Activated B cell treated with CpG ODN at 0.5 μM for 24 hours (primary cell): ENCODE measurements around the gene ZNF253. TPM values are rescaled to one million over a fixed set of nuclear protein-coding genes. Genes with fewer than 3 reads are reported as not detected.
A peak's percentile ranks its signal among the peaks of the same experiment; 100 is the strongest.
"Not testable (repeated sequence)": the region's sequence is repeated elsewhere in the genome, so short reads cannot be mapped to it uniquely, and the experiment has no call there.

ENCODE experiments used
- ATAC-seq: fragments of 200-7000 bp; cut with Tn5 transposase; one replicate; pipeline ENCODE4 v1.10.0; 2021; ENCODE audit warnings: low read depth, mild to moderate bottlenecking, moderate library complexity
- CTCF ChIA-PET: fragments of 350-600 bp; sonication (Branson Sonifier 250); formaldehyde crosslinking; loops from one replicate; lab custom pipeline; 2021; ENCODE audit warnings: antibody characterized with exemption; lab: Charles Lee
- POLR2A ChIA-PET: fragments of 350-600 bp; sonication (Branson Sonifier 250); formaldehyde crosslinking; loops from one replicate; lab custom pipeline; 2021; ENCODE audit warnings: antibody characterized with exemption; lab: Charles Lee
- DNase-seq: peaks from one replicate; pipeline ENCODE4 v3.0.0; 2022
- H3K27ac Mint-ChIP-seq: one replicate; pipeline ENCODE4 v1.8.0; 2020; ENCODE audit warnings: mixed read lengths
- H3K27me3 Mint-ChIP-seq: one replicate; pipeline ENCODE4 v1.8.0; 2021; ENCODE audit warnings: mixed read lengths
- H3K36me3 Mint-ChIP-seq: one replicate; pipeline ENCODE4 v1.8.0; 2021; ENCODE audit warnings: low read depth, mixed read lengths
- H3K4me1 Mint-ChIP-seq: one replicate; pipeline ENCODE4 v1.8.0; 2021; ENCODE audit warnings: mixed read lengths
- H3K4me3 Mint-ChIP-seq: one replicate; pipeline ENCODE4 v1.8.0; 2020; ENCODE audit warnings: mild to moderate bottlenecking, mixed read lengths
- H3K9me3 Mint-ChIP-seq: one replicate; pipeline ENCODE4 v1.8.0; 2020; ENCODE audit warnings: mixed read lengths
- intact Hi-C: fragments of 100-400 bp; cut with micrococcal nuclease; formaldehyde crosslinking; loops from one replicate; pipeline ENCODE4 v1.15.1; 2024
- total RNA-seq: library from RNA; stranded (reverse); gene quantifications from 2 replicates; pipeline ENCODE4 v1.2.3, GENCODE V29; 2022
- TF ChIP-seq, protein P1 (sequence below): fragments of 200-600 bp; IDR thresholded peaks from one replicate; pipeline ENCODE4 v1.8.0; 2022; ENCODE audit warnings: antibody characterized with exemption, mild to moderate bottlenecking

Gene ZNF253
- total RNA-seq, 1 donor from 2014 or later, result 24.7 TPM

DNA sequence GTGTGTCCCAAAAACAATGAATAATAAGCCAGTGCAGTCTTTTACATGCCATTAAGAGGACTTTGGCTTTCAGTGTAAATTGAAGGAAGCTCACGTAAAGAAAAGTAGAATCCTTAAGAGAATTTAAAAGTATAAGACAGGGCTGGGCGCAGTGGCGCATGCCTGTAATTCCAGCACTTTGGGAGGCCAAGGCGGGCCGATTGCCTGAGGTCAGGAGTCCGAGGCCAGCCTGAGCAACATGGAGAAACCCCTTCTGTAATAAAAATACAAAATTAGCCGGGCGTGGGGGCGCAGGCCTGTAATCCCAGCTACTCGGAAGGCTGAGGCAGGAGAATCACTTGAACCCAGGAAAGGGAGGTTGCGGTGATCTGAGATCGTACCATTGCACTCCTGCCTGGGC, 17.9 kb upstream of the ZNF253 start:
- intact Hi-C loops, result no loop called here
- Mint-ChIP-seq H3K9me3 (peaks cover 6% of the 10 kb centered on the region), H3K27ac (no peak overlapping the region), H3K27me3 (no peaks in the 10 kb centered on the region), H3K4me3 (no peak overlapping the region), H3K36me3 (peaks cover 7% of the 10 kb centered on the region), H3K4me1 (peaks cover 24% of the 10 kb centered on the region)
- ATAC-seq, result no peak
- CTCF ChIA-PET, result no interaction called here
- DNase-seq, result no peak
- TF ChIP-seq, protein P1, sequence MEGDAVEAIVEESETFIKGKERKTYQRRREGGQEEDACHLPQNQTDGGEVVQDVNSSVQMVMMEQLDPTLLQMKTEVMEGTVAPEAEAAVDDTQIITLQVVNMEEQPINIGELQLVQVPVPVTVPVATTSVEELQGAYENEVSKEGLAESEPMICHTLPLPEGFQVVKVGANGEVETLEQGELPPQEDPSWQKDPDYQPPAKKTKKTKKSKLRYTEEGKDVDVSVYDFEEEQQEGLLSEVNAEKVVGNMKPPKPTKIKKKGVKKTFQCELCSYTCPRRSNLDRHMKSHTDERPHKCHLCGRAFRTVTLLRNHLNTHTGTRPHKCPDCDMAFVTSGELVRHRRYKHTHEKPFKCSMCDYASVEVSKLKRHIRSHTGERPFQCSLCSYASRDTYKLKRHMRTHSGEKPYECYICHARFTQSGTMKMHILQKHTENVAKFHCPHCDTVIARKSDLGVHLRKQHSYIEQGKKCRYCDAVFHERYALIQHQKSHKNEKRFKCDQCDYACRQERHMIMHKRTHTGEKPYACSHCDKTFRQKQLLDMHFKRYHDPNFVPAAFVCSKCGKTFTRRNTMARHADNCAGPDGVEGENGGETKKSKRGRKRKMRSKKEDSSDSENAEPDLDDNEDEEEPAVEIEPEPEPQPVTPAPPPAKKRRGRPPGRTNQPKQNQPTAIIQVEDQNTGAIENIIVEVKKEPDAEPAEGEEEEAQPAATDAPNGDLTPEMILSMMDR, result no peak
- POLR2A ChIA-PET, result interaction anchor here (1.1 to 2.2 kb wide), 3 partner anchors 27 to 184 kb away, joined by 3 to 12 read pairs (median 3); partner anchors contain the start of genes ATP13A1 and ZNF506

DNA sequence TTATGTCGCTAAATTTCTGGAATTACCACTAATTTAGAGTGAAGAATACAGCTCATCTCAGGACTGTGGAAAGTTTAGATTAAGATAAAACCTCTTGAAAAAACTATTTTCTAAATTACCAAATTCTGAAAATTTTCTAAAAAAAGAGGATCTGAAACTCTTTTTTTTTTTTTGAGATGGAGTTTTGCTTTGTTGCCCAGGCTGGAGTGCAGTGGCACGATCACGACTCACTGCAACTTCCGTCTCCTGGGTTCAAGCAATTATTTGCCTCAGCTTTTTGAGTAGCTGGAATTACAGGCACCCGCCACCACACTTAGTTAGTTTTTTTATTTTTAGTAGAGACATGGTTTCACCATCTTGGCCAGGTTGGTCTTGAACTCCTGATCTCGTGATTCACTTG, 16.6 kb upstream of the ZNF253 start:
- Mint-ChIP-seq H3K36me3 (no peaks in the 10 kb centered on the region), H3K27me3 (no peaks in the 10 kb centered on the region), H3K4me1 (peaks cover 24% of the 10 kb centered on the region), H3K9me3 (peaks cover 3% of the 10 kb centered on the region), H3K4me3 (peak overlapping the region; percentile 15), H3K27ac (peak overlapping the region; percentile 59)
- ChIA-PET POLR2A (interaction anchor here (0.6 to 2.2 kb wide), 9 partner anchors 11 to 1986 kb away, joined by 3 to 12 read pairs (median 3); partner anchors contain the start of genes ATP13A1, ZNF253 and ZNF506), CTCF (interaction anchor here (1.0 kb wide), 1 partner anchor 22 kb away, joined by 4 read pairs; no protein-coding TSS in a partner anchor)
- intact Hi-C loops, result no loop called here
- DNase-seq (no peak), ATAC-seq (peak; percentile 58)
- TF ChIP-seq, protein P1, result no peak

DNA sequence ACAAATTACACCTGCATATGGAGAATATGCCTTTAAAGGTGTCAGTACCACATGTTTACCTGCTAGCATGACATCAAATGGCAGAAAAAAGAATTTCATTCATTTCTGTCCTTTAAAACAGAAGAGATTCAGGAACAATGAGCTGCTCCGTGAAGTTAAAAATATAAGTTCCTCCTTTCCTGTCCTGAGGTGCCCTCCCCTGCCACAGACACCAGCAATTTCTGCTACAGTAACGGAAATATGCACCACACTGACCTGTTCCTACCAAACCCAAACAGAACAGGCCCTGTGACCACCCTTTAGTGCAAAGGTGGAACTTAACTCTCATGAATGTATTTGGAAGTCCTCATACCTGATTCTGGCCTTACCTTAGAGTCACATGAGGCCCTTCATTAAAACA, 13.9 kb upstream of the ZNF253 start:
- H3K4me3 Mint-ChIP-seq, ATAC-seq, intact Hi-C loops, H3K9me3 Mint-ChIP-seq, H3K27me3 Mint-ChIP-seq, DNase-seq, CTCF ChIA-PET: not testable (repeated sequence)
- Mint-ChIP-seq H3K4me1 (peaks cover 26% of the 10 kb centered on the region), H3K36me3 (peaks cover 13% of the 10 kb centered on the region), H3K27ac (peak overlapping the region; percentile 71)
- POLR2A ChIA-PET, result interaction anchor here (1.0 to 2.4 kb wide), 4 partner anchors 9 to 60 kb away, joined by 3 to 20 read pairs (median 5); partner anchors contain the start of gene ZNF253

DNA sequence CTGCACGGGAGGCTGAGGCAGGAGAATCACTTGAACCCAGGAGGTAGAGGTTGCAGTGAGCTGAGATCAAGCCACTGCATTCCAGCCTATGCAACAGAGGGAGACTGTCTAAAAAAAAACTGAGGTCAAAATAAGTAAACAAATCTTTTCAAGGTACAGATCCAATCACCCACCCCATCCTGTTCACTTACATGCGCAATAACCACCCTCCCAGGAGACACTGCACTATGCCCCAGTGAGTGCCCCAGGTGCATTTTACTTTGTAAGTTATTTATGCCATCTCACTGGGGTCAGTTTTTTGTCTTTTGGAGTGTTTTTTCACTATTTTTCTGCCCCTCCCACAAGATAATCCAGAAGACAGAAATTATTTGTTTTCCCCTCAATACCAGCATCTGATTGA, 6.9 kb upstream of the ZNF253 start:
- H3K4me1 Mint-ChIP-seq, result peaks cover 29% of the 10 kb centered on the region
- intact Hi-C loops, result no loop called here
- ATAC-seq (peak; percentile 42), DNase-seq (no peak)
- H3K36me3 Mint-ChIP-seq, result peaks cover 27% of the 10 kb centered on the region
- CTCF ChIA-PET, result no interaction called here
- peak overlapping the region; percentile 41 for H3K27ac Mint-ChIP-seq
- TF ChIP-seq, protein P1, result no peak
- H3K9me3 Mint-ChIP-seq, result no peaks in the 10 kb centered on the region
- H3K4me3 Mint-ChIP-seq, result no peak overlapping the region
- POLR2A ChIA-PET, result interaction anchor here (0.6 to 4.4 kb wide), 5 partner anchors 37 to 259 kb away, joined by 3 to 31 read pairs (median 4); partner anchors contain the start of genes ATP13A1 and ZNF506
- H3K27me3 Mint-ChIP-seq, result no peaks in the 10 kb centered on the region

DNA sequence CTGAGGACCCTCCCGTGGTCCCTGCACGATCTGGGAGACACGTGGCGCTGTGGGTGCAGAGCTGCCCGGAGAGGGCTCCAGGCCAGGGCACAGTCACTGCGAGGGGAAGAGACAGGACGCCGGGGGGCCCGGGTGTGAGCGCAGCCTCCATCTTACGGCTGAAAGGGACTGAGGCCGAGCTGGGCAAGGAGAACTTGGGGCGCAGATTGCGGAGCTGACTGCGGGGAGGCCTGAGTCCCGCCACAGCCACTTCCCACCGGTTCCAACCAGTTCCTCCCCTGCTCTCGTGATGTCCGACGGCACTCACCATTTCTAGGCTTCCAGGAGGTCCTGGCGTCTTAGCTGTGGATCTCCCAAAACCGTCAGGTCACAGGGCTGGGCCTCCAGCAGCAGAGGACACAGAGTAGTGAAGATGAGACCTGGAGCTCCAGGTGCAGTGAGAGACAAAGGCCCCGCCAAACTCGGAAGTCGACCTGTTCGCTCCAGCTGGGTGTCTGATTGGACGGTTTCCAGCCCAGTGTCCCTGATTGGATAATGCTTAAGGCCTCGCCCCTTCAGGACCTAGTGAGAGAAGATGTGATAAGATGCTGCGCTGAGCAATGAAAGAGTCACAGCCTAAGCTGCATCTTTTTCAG, 4.8 kb upstream of the ZNF253 start:
- Mint-ChIP-seq H3K27ac (peak overlapping the region; percentile 81), H3K27me3 (no peaks in the 10 kb centered on the region), H3K9me3 (no peaks in the 10 kb centered on the region), H3K4me3 (peak overlapping the region; percentile 90), H3K4me1 (peaks cover 31% of the 10 kb centered on the region), H3K36me3 (peaks cover 21% of the 10 kb centered on the region)
- DNase-seq (peak; percentile 30), ATAC-seq (peak; percentile 58)
- ChIA-PET CTCF (interaction anchor here (1.2 kb wide), 1 partner anchor 10 kb away, joined by 4 read pairs; no protein-coding TSS in a partner anchor), POLR2A (interaction anchor here (0.5 to 4.4 kb wide), 12 partner anchors 8 to 197 kb away, joined by 3 to 31 read pairs (median 6); partner anchors contain the start of genes ATP13A1, ZNF101, ZNF14 and ZNF506)
- intact Hi-C loops, result loop anchor here (1.0 to 10.0 kb wide), 2 partner anchors 40 to 74 kb away; partner anchors contain the start of gene ZNF506
- TF ChIP-seq, protein P1, result no peak
